Nucleus accumbens (tissue), 56 donors: Measurements from ENCODE around the gene SUN5.

Experiments
- DNase-seq, 56 donors: peaks; one replicate each; lab custom pipeline; 2025; lab: John Stamatoyannopoulos, UW

Gene SUN5

GRCh38 chr20:33015700-33016580 lies 11.7 kb upstream of the SUN5 start:
- no peak for DNase-seq

GRCh38 chr20:33015114-33015484 lies 10.9 kb upstream of the SUN5 start:
- DNase-seq = no peak

GRCh38 chr20:33014336-33015113 lies 10.3 kb upstream of the SUN5 start:
- no peak for DNase-seq

GRCh38 chr20:33013701-33014326 lies 9.6 kb upstream of the SUN5 start:
- no peak for DNase-seq

- no peak for DNase-seq
These were observed 8.3 kb upstream of the SUN5 start for GRCh38 chr20:33012327-33013189.

- DNase-seq = no peak
These were observed 6.6 kb upstream of the SUN5 start for GRCh38 chr20:33010674-33011449.

GRCh38 chr20:33010133-33010504 lies 5.9 kb upstream of the SUN5 start:
- DNase-seq = no peak

- DNase-seq = peak in 1 of 56 donors; percentile 1
These were observed 5.2 kb upstream of the SUN5 start for GRCh38 chr20:33009214-33010132.

GRCh38 chr20:33008336-33009213 lies 4.3 kb upstream of the SUN5 start:
- no peak for DNase-seq

- DNase-seq = no peak
These were observed 3.4 kb upstream of the SUN5 start, which contains the start of gene BPIFB2 for GRCh38 chr20:33007376-33008335. BPIFB2 (plus strand) TSS chr20:33007704; CDS start chr20:33008575, 871 bp downstream.

GRCh38 chr20:33006776-33007375 lies 2.6 kb upstream of the SUN5 start:
- no peak for DNase-seq

- DNase-seq = no peak
These were observed 1.9 kb upstream of the SUN5 start for GRCh38 chr20:33005908-33006775.

- no peak for DNase-seq
These were observed 916 bp upstream of the SUN5 start for GRCh38 chr20:33005132-33005566.

GRCh38 chr20:33002087-33002808 lies 2.0 kb downstream of the SUN5 start:
- DNase-seq = no peak
